Liver (tissue), 9 donors: Measurements from ENCODE around the gene ARL14EPL. TPM values are rescaled to one million over a fixed set of nuclear protein-coding genes. Genes with fewer than 3 reads are reported as not detected.

Experiments used
- DNase-seq: peaks from one replicate; pipeline ENCODE4 v3.0.0-alpha.2; 2017; ENCODE audit warnings: low spot score
- H3K27ac ChIP-seq, 2 donors: one replicate each; pipeline ENCODE4 v1.7.0; 2013; ENCODE audit warnings: inconsistent platforms in 2 of 2, low read length in 2 of 2, control low read depth in 1 of 2, low read depth in 1 of 2, mild to moderate bottlenecking in 1 of 2
- H3K27me3 ChIP-seq, 4 donors: one replicate each; pipeline versions ENCODE4 v1.6.1 to v1.7.0; 2013; ENCODE audit warnings: low read length in 3 of 4, inconsistent platforms in 1 of 4, mild to moderate bottlenecking in 1 of 4, moderate library complexity in 1 of 4; ENCODE audit not compliant: control insufficient read depth in 4 of 4, insufficient read depth in 4 of 4
- H3K36me3 ChIP-seq, 4 donors: one replicate each; pipeline versions ENCODE4 v1.6.1 to v1.7.0; 2013; ENCODE audit warnings: low read length in 3 of 4, mild to moderate bottlenecking in 3 of 4, low read depth in 1 of 4, moderate library complexity in 1 of 4; ENCODE audit not compliant: control insufficient read depth in 4 of 4, insufficient read depth in 3 of 4
- H3K4me1 ChIP-seq, 4 donors: one replicate each; pipeline versions ENCODE4 v1.6.1 to v1.7.0; 2013; ENCODE audit warnings: low read length in 3 of 4, mild to moderate bottlenecking in 3 of 4, moderate library complexity in 1 of 4; ENCODE audit not compliant: control insufficient read depth in 4 of 4, insufficient read depth in 4 of 4
- H3K4me3 ChIP-seq, 3 donors: one replicate each; pipeline versions ENCODE4 v1.6.1 to v1.7.0; 2013; ENCODE audit warnings: low read length in 3 of 3, control low read depth in 1 of 3, low read depth in 1 of 3, mild to moderate bottlenecking in 1 of 3
- H3K9ac ChIP-seq, 2 donors: one replicate each; pipeline ENCODE4 v1.7.0; 2013; ENCODE audit warnings: low read length in 2 of 2, mild to moderate bottlenecking in 2 of 2, moderate library complexity in 2 of 2, control low read depth in 1 of 2, low read depth in 1 of 2
- H3K9me3 ChIP-seq, 4 donors: one replicate each; pipeline versions ENCODE4 v1.6.1 to v1.7.0; 2013; ENCODE audit warnings: low read length in 3 of 4; ENCODE audit not compliant: control insufficient read depth in 4 of 4
- FOXA1 ChIP-seq: IDR thresholded peaks from 2 replicates; pipeline ENCODE4 v1.6.1; 2016; ENCODE audit warnings: antibody characterized with exemption
- FOXA2 ChIP-seq: IDR thresholded peaks from 2 replicates; pipeline ENCODE4 v1.6.1; 2016; ENCODE audit warnings: antibody characterized with exemption
- GABPA ChIP-seq, 2 donors: IDR thresholded peaks in 1 of 2; conservative IDR thresholded peaks in 1 of 2; 2 replicates each; pipeline ENCODE4 v1.6.1; 2016; ENCODE audit warnings: antibody characterized with exemption in 2 of 2, mild to moderate bottlenecking in 1 of 2, moderate library complexity in 1 of 2
- HNF4A ChIP-seq, 2 donors: conservative IDR thresholded peaks; 2 replicates each; pipeline ENCODE4 v1.6.1; 2016; ENCODE audit warnings: antibody characterized with exemption in 2 of 2, mild to moderate bottlenecking in 2 of 2
- HNF4G ChIP-seq: IDR thresholded peaks from 2 replicates; pipeline ENCODE4 v1.6.1; 2016; ENCODE audit warnings: antibody characterized with exemption
- NR2F2 ChIP-seq: IDR thresholded peaks from 2 replicates; pipeline ENCODE4 v1.6.1; 2016; ENCODE audit warnings: antibody characterized with exemption
- RAD21 ChIP-seq, 2 donors: IDR thresholded peaks; 2 replicates each; pipeline ENCODE4 v1.6.1; 2016; ENCODE audit warnings: antibody characterized with exemption in 2 of 2, mild to moderate bottlenecking in 2 of 2
- RXRA ChIP-seq, 2 donors: IDR thresholded peaks; 2 replicates each; pipeline ENCODE4 v1.6.1; 2017 to 2018; ENCODE audit warnings: antibody characterized with exemption in 2 of 2, mild to moderate bottlenecking in 1 of 2
- SP1 ChIP-seq: IDR thresholded peaks from 2 replicates; pipeline ENCODE4 v1.6.1; 2018; ENCODE audit warnings: antibody characterized with exemption, mild to moderate bottlenecking
- TAF1 ChIP-seq: conservative IDR thresholded peaks from 2 replicates; pipeline ENCODE4 v1.6.1; 2016; ENCODE audit warnings: antibody characterized with exemption, mild to moderate bottlenecking
- YY1 ChIP-seq: IDR thresholded peaks from 2 replicates; pipeline ENCODE4 v1.6.1; 2016; ENCODE audit warnings: antibody characterized with exemption, mild to moderate bottlenecking
- WGBS: extraction: QIAGEN DNeasy Blood & Tissue Kit; methylation state at CpG from one replicate; pipeline ENCODE4 v1.1.7; 2013; 5-methylcytosine and 5-hydroxymethylcytosine counted together
- polyA plus RNA-seq, 2 donors: library from polyadenylated mRNA; stranded (reverse) in 1 of 2; unstranded in 1 of 2; fragments of 200-250 nt in 1 of 2; fragments of >200 nt in 1 of 2; fragmentation: Nextera tagmentation in 1 of 2; extraction: Ambion mirVana in 1 of 2; gene quantifications; one replicate each; pipeline versions ENCODE4 v1.2.1 to v1.2.3, GENCODE V29; 2013 to 2015
- total RNA-seq, 2 donors: library from RNA; depleted of rRNA; stranded (reverse); fragments of >200 nt; gene quantifications; one replicate each; pipeline ENCODE4 v1.2.3, GENCODE V29; 2014
- TF ChIP-seq, protein P1 (sequence below): IDR thresholded peaks from 2 replicates; pipeline ENCODE4 v1.6.1; 2016; ENCODE audit warnings: antibody characterized with exemption
- TF ChIP-seq, protein P2 (sequence below): IDR thresholded peaks from 2 replicates; pipeline ENCODE4 v1.6.1; 2016; ENCODE audit warnings: antibody characterized with exemption
- TF ChIP-seq, protein P3 (sequence below): IDR thresholded peaks from 2 replicates; pipeline ENCODE4 v1.6.1; 2016; ENCODE audit warnings: antibody characterized with exemption, mild to moderate bottlenecking
- TF ChIP-seq, protein P4 (sequence below): fragments of 150-350 bp; IDR thresholded peaks from 2 replicates; pipeline ENCODE4 v1.5.1; 2017; ENCODE audit warnings: improper control_type of control experiment, low read depth, low read length; ENCODE audit not compliant: missing input control
- TF ChIP-seq, protein P5 (sequence below): IDR thresholded peaks from 2 replicates; pipeline ENCODE4 v1.6.1; 2016; ENCODE audit warnings: antibody characterized with exemption
- donor health status: healthy.
- donor health status: healthy.
- donor health status: healthy.
- donor health status: healthy.
- donor health status: healthy.

The ARL14EPL gene
- total and polyA plus RNA-seq, 4 donors: not detected

DNA sequence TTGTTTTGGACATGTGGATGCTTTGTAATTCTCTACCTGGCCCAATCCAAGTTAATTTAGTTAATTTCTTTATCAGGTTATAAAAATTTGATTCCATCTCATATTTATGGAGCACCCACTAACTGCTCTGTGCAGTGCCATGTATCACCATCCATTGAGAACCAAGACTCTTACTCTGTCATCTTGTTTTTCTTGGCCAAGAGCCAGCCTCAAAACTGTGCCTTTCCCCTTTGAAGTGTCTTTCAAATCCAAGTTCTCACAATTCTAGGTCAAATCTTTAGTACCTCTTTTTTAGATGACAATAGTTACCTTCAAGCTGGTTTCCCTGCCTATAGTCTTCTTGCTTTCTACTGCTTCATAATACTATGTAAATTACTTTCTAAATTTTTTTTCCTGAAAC, 55.8 kb downstream of the ARL14EPL start:
- H3K9ac ChIP-seq: no peak overlapping the region
- no peak overlapping the region for H3K27ac ChIP-seq
- H3K9me3 ChIP-seq: no peaks in the 10 kb centered on the region
- DNase-seq: no peak
- TF ChIP-seq, protein P1, sequence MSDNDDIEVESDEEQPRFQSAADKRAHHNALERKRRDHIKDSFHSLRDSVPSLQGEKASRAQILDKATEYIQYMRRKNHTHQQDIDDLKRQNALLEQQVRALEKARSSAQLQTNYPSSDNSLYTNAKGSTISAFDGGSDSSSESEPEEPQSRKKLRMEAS: no peak
- TF ChIP-seq, protein P2, sequence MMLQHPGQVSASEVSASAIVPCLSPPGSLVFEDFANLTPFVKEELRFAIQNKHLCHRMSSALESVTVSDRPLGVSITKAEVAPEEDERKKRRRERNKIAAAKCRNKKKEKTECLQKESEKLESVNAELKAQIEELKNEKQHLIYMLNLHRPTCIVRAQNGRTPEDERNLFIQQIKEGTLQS: no peak
- TF ChIP-seq HNF4A (conservative IDR thresholded peaks at IDR 0.05) (no peak), NR2F2 (no peak), HNF4G (no peak)
- peaks cover under 1 to 7% (median 4%) of the 10 kb centered on the region in 4 donors for H3K36me3 ChIP-seq
- H3K27me3 ChIP-seq: no peaks in the 10 kb centered on the region
- peaks cover 6 to 12% (median 11%) of the 10 kb centered on the region in 4 donors for H3K4me1 ChIP-seq
- H3K4me3 ChIP-seq: no peak overlapping the region

DNA sequence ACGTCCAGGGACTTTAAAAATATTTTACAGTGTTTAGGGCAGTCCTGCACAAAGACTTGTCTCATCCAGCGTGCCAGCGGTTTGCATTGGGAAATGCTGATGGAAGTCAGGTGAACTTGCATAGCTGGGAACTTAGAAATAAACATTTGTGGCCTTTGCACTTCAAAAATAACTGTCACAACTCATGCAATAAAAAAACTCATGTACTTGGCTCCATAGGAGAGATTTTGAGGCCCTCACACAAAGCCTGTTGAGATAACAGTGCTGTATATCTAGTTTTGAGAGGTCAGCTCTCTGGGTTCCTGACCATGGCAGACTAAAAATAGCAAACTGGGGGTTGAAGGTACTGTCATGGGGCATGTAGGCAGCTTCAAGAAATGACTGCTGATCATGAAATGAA, 58.0 kb downstream of the ARL14EPL start:
- DNase-seq: no peak
- H3K4me3 ChIP-seq: no peak overlapping the region
- H3K9ac ChIP-seq: no peak overlapping the region
- whole genome bisulfite sequencing: 72% methylated on average over 3 of the region's 3 CpGs
- peaks cover 5 to 29% (median 24%) of the 10 kb centered on the region in 4 donors for H3K36me3 ChIP-seq
- H3K27ac ChIP-seq: no peak overlapping the region
- peaks cover 0 to 8% (median 6%) of the 10 kb centered on the region in 4 donors for H3K4me1 ChIP-seq
- H3K27me3 ChIP-seq: no peaks in the 10 kb centered on the region
- TF ChIP-seq SP1 (no peak), FOXA1 (no peak), RAD21 (IDR thresholded peaks at IDR 0.05) (no peak), HNF4G (no peak), TAF1 (no peak), HNF4A (conservative IDR thresholded peaks at IDR 0.05) (peak in 1 of 2 donors; percentile 10)
- TF ChIP-seq, protein P2: no peak
- H3K9me3 ChIP-seq: no peaks in the 10 kb centered on the region

DNA sequence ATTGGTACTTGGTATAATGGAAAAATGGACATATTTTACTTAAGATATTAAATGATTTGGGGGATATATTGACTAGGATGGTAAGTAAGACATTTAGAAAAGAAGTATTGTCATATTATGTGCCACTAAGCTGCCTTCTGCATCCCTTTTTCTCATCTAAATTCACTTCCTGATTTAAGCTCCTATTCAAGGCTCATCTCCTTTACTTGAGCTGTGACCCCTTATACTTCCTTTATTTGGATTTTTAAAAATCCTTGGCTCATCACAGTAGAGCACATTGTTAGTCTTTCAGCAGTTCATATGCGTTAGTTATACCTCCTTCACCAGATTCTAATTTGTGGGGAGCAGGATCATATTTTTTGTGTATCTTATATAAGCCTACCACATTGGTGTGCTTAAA, 59.1 kb downstream of the ARL14EPL start:
- no peaks in the 10 kb centered on the region for H3K27me3 ChIP-seq
- no peak overlapping the region for H3K9ac ChIP-seq
- H3K4me3 ChIP-seq: no peak overlapping the region
- H3K36me3 ChIP-seq: peaks cover 5 to 33% (median 26%) of the 10 kb centered on the region in 4 donors
- no peak overlapping the region for H3K27ac ChIP-seq
- DNase-seq: no peak
- TF ChIP-seq, protein P3, sequence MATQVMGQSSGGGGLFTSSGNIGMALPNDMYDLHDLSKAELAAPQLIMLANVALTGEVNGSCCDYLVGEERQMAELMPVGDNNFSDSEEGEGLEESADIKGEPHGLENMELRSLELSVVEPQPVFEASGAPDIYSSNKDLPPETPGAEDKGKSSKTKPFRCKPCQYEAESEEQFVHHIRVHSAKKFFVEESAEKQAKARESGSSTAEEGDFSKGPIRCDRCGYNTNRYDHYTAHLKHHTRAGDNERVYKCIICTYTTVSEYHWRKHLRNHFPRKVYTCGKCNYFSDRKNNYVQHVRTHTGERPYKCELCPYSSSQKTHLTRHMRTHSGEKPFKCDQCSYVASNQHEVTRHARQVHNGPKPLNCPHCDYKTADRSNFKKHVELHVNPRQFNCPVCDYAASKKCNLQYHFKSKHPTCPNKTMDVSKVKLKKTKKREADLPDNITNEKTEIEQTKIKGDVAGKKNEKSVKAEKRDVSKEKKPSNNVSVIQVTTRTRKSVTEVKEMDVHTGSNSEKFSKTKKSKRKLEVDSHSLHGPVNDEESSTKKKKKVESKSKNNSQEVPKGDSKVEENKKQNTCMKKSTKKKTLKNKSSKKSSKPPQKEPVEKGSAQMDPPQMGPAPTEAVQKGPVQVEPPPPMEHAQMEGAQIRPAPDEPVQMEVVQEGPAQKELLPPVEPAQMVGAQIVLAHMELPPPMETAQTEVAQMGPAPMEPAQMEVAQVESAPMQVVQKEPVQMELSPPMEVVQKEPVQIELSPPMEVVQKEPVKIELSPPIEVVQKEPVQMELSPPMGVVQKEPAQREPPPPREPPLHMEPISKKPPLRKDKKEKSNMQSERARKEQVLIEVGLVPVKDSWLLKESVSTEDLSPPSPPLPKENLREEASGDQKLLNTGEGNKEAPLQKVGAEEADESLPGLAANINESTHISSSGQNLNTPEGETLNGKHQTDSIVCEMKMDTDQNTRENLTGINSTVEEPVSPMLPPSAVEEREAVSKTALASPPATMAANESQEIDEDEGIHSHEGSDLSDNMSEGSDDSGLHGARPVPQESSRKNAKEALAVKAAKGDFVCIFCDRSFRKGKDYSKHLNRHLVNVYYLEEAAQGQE: no peak
- no peak for TF ChIP-seq HNF4G
- no peak for TF ChIP-seq RAD21 (IDR thresholded peaks at IDR 0.05)
- TF ChIP-seq GABPA (IDR thresholded peaks at IDR 0.05 in 1 of 2, conservative IDR thresholded peaks at IDR 0.05 in 1 of 2): no peak
- TF ChIP-seq FOXA2: no peak
- TF ChIP-seq, protein P1: no peak
- TF ChIP-seq HNF4A (conservative IDR thresholded peaks at IDR 0.05): no peak
- no peak for TF ChIP-seq SP1
- TF ChIP-seq RXRA (IDR thresholded peaks at IDR 0.05): no peak
- TF ChIP-seq, protein P4, sequence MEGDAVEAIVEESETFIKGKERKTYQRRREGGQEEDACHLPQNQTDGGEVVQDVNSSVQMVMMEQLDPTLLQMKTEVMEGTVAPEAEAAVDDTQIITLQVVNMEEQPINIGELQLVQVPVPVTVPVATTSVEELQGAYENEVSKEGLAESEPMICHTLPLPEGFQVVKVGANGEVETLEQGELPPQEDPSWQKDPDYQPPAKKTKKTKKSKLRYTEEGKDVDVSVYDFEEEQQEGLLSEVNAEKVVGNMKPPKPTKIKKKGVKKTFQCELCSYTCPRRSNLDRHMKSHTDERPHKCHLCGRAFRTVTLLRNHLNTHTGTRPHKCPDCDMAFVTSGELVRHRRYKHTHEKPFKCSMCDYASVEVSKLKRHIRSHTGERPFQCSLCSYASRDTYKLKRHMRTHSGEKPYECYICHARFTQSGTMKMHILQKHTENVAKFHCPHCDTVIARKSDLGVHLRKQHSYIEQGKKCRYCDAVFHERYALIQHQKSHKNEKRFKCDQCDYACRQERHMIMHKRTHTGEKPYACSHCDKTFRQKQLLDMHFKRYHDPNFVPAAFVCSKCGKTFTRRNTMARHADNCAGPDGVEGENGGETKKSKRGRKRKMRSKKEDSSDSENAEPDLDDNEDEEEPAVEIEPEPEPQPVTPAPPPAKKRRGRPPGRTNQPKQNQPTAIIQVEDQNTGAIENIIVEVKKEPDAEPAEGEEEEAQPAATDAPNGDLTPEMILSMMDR: no peak
- no peak for TF ChIP-seq YY1
- no peak for TF ChIP-seq FOXA1
- TF ChIP-seq, protein P2: no peak
- TF ChIP-seq, protein P5, sequence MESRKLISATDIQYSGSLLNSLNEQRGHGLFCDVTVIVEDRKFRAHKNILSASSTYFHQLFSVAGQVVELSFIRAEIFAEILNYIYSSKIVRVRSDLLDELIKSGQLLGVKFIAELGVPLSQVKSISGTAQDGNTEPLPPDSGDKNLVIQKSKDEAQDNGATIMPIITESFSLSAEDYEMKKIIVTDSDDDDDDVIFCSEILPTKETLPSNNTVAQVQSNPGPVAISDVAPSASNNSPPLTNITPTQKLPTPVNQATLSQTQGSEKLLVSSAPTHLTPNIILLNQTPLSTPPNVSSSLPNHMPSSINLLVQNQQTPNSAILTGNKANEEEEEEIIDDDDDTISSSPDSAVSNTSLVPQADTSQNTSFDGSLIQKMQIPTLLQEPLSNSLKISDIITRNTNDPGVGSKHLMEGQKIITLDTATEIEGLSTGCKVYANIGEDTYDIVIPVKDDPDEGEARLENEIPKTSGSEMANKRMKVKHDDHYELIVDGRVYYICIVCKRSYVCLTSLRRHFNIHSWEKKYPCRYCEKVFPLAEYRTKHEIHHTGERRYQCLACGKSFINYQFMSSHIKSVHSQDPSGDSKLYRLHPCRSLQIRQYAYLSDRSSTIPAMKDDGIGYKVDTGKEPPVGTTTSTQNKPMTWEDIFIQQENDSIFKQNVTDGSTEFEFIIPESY: no peak
- TF ChIP-seq TAF1: no peak
- no peaks in the 10 kb centered on the region for H3K9me3 ChIP-seq
- H3K4me1 ChIP-seq: peaks cover 0 to 6% (median 3%) of the 10 kb centered on the region in 4 donors
- WGBS: 46% methylated on average over 1 of the region's 1 CpG
